Endometrial microvascular endothelial cells (primary cell): ENCODE data around the gene FAM240A. TPM values are rescaled to one million over a fixed set of nuclear protein-coding genes. Genes with fewer than 3 reads are reported as not detected.

Source experiments
- in situ Hi-C: cut with HindIII; loops from 2 replicates; pipeline ENCODE4 v1.10.0; 2017; ENCODE audit warnings: low sequenced_read_pairs, low pct_unique_long_range_greater_than_20kb; ENCODE audit errors: inconsistent ontology term
- total RNA-seq: library from RNA; depleted of rRNA; stranded (reverse); fragments of >200 nt; gene quantifications from one replicate; pipeline ENCODE4 v1.2.3, GENCODE V29; 2015; ENCODE audit errors: inconsistent ontology term

The FAM240A gene
- total RNA-seq, 1 donor from 2014 or later, result not detected

- in situ Hi-C loops, result no loop called here
Observed at GRCh38 chr3:46670000-46670890, 57.9 kb downstream of the FAM240A start.

- in situ Hi-C loops, result no loop called here
Observed at GRCh38 chr3:46670891-46671427, 58.6 kb downstream of the FAM240A start.

DNA sequence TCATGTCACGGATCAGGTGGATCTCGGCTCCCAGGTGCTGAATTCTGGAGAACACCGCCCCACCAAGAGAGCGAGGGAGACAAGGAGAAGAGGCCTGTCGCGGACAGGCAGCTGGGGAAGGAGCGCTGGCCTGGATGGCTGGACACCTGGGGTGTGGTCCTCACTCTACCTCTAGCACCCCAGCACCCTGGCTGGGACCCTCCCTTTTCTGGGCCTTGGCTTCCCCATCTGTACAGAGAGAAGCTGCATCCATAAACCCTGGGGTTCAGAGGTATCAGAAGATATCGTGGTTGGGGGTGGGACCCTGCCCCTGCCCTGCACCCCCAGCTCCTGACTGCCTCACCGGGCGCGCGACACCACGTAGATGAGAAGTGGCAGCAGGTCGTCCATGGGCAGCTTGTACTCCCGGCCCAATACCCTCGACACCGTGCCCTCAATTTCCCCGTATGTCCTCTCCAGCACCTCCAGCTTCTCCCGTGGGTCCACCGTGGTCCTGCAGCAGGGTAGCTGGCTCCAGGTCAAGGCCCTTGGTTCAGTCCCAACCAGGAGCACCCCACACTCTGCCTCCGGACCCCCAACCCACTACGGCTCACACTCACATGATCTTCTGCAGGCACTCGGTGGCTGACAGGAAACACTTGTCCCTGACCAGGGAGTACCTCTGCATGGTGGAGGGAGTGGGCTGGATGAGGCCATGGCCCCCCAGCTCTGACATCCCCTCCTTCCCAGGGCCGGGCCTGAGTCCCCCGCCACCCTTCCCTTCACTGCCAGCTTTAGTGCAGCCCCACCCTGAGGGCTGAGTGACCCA, 59.4 kb downstream of the FAM240A start:
- in situ Hi-C loops, result no loop called here

DNA sequence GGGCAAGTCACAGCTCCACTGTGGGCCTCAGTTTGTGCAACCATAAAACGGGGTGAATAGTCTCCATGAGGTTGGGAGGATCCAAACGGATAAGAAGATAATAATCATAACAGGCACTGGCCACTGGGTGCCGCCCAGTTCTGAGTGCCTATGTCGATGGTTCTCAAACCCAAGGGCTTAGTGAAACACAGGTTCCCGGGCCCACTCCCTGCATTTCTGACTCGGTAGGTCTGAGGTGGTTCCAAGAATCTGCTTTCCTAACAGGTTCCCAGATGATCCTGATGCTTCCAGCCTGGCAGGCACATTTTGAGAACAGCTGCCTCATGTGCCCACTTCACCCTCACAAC, 60.0 kb downstream of the FAM240A start:
- in situ Hi-C loops, result no loop called here

DNA sequence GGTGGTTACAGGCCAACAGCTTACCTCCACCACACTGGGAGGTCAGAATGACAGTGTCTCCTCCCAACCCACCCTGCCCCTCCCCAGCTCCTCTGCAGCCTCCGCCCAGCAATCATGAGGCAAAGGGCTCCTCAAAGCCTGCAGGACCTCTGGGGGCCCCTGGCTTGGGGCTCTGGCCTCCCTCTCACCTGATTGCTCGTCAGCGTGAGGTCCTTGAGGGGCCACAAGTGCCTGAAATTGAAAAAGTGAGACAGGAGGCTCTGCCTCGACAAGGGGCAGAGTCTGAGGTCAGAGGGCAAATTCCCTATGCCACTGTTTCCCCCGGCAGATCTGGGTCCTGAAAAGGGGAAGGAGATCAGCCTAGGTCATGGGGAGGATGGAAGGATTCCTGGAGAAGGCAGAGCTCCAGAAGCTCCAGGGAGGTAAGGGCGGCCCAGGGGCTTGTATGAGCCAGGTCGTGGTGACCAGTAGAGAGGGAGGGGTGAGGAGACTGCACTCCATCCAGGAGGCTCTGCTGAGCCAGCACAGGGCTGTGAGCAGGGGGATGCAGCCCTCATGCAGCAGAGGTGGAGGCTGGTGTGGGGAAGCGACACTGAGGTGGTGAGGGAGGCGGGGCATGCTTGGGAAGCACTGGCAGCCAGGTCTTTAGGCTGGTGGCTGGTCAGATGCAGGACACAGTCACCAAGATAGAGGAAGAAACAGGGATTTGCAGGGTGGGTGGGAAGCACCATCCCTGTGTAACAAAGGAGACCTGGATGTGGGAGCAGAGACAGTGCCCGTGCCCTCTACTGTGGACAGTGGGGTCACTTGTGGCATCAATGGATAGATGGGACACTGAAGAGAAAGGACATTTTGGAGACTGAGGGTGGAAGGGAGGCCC, 61.1 kb downstream of the FAM240A start:
- in situ Hi-C loops, result no loop called here

- in situ Hi-C loops, result no loop called here
Observed at GRCh38 chr3:46674031-46674845, 61.9 kb downstream of the FAM240A start.

- in situ Hi-C loops, result no loop called here
Observed at GRCh38 chr3:46675426-46675825, 63.1 kb downstream of the FAM240A start.

Other genes starting within 250 kb of the FAM240A start
- gene CCR5, start 241.6 kb upstream of the FAM240A start, total RNA-seq, result not detected
- gene CCRL2, start 205.3 kb upstream of the FAM240A start, total RNA-seq, result 14.6 TPM
- gene LTF, start 147.6 kb upstream of the FAM240A start, total RNA-seq, result 0.65 TPM
- gene RTP3, start 114.5 kb upstream of the FAM240A start, total RNA-seq, result not detected
- gene LRRC2, start 46.2 kb upstream of the FAM240A start, total RNA-seq, result 0.37 TPM
- gene ALS2CL, start 81.2 kb downstream of the FAM240A start, total RNA-seq, result 6.8 TPM
- gene TMIE, start 88.9 kb downstream of the FAM240A start, total RNA-seq, result not detected
- not detected for gene PRSS50, start 105.3 kb downstream of the FAM240A start, total RNA-seq